Measurements from ENCODE around the gene AGBL1.
"Not testable (repeated sequence)": the region's sequence is repeated elsewhere in the genome, so short reads cannot be mapped to it uniquely, and the experiment has no call there.

Gene AGBL1

DNA sequence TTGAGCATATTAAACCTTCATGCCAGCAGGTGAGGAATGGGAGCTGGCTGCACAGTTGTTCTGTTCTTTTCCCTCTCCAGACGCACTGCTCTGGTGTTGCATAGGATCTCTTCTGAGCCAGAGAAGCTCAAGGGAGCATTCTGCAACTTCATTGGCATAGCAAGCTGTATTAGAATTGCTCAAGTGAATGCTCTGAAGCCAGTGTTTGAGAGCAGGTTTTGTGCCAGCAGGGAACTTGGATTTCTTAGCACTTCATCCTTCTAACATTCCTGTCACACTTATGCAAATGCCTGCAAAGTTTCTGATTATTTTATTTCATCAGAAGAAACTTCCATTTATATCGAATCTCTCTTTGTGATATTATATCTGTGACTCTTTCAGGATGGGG is 366.6 kb downstream of the AGBL1 start:
- no peak overlapping the region for H3K4me3 ChIP-seq (replicated peaks; ENCODE audit: low read depth, low read length)
- TF ChIP-seq, protein P1, sequence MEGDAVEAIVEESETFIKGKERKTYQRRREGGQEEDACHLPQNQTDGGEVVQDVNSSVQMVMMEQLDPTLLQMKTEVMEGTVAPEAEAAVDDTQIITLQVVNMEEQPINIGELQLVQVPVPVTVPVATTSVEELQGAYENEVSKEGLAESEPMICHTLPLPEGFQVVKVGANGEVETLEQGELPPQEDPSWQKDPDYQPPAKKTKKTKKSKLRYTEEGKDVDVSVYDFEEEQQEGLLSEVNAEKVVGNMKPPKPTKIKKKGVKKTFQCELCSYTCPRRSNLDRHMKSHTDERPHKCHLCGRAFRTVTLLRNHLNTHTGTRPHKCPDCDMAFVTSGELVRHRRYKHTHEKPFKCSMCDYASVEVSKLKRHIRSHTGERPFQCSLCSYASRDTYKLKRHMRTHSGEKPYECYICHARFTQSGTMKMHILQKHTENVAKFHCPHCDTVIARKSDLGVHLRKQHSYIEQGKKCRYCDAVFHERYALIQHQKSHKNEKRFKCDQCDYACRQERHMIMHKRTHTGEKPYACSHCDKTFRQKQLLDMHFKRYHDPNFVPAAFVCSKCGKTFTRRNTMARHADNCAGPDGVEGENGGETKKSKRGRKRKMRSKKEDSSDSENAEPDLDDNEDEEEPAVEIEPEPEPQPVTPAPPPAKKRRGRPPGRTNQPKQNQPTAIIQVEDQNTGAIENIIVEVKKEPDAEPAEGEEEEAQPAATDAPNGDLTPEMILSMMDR (IDR thresholded peaks at IDR 0.05; ENCODE audit: low read length, missing control alignments) = no peak
- DNase-seq (ENCODE audit: low read depth) = no peak

DNA sequence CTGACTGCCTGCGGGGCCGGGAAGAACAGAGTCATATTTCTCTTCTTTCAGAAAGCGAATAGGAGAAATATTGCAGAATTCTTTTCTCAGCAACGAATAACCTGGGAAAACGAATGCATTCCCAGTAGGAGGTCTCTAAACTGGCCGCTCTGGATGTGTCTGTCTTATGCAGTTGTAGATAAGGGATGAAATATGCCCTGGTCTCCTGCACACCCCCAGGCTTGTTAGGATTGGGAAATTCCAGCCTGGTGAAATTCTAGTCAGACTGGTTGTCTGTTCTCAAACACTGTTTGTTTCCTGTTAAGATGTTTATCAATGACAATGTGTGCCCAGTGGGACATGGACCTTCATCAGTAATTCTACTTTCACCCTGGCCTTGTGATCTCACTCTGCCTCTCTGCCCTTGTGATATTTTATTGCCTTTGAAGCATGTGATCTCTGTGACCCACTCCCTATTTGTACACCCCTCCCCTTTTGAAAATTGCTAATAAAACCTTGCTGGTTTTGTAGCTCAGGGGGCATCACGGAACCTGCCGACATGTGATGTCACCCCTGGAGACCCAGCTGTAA is 385.9 kb downstream of the AGBL1 start:
- H3K4me3 ChIP-seq (replicated peaks; ENCODE audit: low read depth, low read length); DNase-seq (ENCODE audit: low read depth): not testable (repeated sequence)

DNA sequence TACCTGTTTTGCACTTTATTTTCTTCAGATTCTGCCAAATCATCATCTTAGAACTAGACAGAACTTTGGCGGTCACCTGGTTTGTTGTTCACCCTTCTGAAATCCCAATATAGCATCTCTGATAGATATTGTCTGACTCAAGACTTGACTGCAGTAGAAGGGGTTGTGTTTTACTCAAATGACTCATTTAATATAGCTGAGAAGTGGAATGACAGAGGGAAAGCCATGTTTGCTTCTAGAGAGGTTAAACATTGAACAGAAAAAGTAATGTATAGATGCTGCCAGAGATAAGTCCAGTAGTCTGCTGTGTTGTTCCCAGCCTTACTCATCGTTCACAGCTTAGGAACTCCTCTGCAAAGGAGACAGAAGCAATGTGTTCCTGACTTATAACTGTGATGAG is 402.0 kb downstream of the AGBL1 start:
- no peak overlapping the region for H3K4me3 ChIP-seq (replicated peaks; ENCODE audit: low read depth, low read length)
- TF ChIP-seq, protein P1 (IDR thresholded peaks at IDR 0.05; ENCODE audit: low read length, missing control alignments) = no peak
- no peak for DNase-seq (ENCODE audit: low read depth)

DNA sequence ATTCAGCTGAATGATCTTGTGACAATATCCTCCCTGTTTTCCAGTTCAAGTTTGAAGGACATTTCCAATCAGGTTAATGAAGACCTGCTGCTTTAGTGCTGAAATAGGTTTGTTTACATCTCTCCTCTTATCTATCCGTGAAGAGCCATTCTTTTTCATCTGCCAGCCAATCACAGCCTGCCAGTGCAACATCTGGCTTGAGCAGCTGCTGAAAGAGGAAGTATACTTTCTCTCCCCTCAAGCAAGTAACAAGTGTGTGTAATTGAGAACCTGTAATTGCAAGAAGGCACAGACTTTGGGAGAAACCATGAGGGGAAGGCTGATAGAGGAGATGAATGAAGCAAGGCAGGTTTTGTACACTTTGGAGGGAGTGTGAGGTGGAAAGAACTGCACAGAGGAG is 404.3 kb downstream of the AGBL1 start:
- H3K4me3 ChIP-seq (replicated peaks; ENCODE audit: low read depth, low read length) = no peak overlapping the region
- TF ChIP-seq, protein P1 (IDR thresholded peaks at IDR 0.05; ENCODE audit: low read length, missing control alignments) = no peak

DNA sequence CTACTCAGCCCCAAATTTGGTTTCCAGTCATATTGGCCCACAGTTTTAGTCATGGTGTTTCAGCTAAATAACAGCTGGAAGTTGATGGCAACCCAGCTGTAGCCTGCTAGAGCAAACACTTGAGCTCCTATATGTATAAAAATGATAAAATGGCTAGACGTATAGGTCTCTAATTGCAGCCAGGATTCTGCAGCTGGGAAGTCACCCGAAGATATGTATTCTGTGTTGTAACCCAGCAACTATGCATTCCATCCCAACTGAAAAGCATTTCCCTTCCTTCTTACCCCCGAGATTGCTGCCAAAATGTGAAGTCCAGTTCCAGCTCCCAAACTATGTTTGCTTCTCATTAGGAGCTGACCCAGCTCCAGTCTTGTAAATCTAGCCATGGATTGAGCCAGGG is 408.4 kb downstream of the AGBL1 start:
- TF ChIP-seq, protein P1 (IDR thresholded peaks at IDR 0.05; ENCODE audit: low read length, missing control alignments) = no peak
- no peak for DNase-seq (ENCODE audit: low read depth)
- H3K4me3 ChIP-seq (replicated peaks; ENCODE audit: low read depth, low read length) = no peak overlapping the region

More for the DNA sequence above, 404.3 kb downstream of the AGBL1 start:
- no peak for DNase-seq (ENCODE audit: low read depth)

DNA sequence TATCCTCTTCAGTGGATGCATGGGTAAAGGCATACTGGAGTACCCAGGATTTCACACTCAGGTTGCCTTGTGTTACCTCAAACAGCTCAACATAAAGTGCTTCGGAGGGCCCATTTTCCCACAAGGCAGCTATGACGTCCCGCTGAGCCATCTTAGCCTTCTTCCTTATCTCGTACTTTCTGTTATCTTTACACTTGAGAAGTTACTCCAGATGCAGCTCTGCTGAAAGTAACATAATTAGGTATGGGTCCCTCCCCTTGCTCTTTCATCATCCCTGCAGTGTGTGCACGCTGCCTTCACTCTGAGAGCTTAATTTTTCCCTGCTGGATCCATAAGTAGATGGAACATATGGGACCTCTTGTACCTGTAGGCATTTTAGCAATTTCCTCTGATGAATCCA is 410.3 kb downstream of the AGBL1 start:
- TF ChIP-seq, protein P1 (IDR thresholded peaks at IDR 0.05; ENCODE audit: low read length, missing control alignments) = no peak
- no peak overlapping the region for H3K4me3 ChIP-seq (replicated peaks; ENCODE audit: low read depth, low read length)

DNA sequence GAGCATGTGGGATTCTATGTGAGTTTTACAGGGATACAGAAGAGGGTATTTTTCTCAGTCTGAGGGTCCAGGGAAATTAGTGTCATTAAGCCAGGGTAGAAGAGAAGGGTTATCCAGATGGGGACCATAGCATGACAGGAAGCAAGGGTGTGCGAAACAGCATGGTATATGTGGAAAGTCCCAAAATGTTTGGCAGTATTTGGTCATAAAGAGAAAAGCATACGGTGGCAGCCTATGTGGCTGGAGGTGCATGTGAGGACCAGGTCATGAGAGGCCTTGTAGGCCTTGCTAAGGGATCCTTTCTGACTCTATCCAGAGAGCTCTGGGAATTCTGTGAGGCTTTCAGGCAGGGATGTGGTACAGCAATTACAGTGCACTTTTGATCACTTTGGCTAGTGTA is 411.4 kb downstream of the AGBL1 start:
- TF ChIP-seq, protein P1 (IDR thresholded peaks at IDR 0.05; ENCODE audit: low read length, missing control alignments) = no peak
- no peak overlapping the region for H3K4me3 ChIP-seq (replicated peaks; ENCODE audit: low read depth, low read length)
- no peak for DNase-seq (ENCODE audit: low read depth)

More for the DNA sequence above, 410.3 kb downstream of the AGBL1 start:
- no peak for DNase-seq (ENCODE audit: low read depth)

Data from fibroblast of pulmonary artery (primary cell).